Large intestine (tissue), 3 donors: ENCODE results near the gene KLHL26. TPM values are rescaled to one million over a fixed set of nuclear protein-coding genes. Genes with fewer than 3 reads are reported as not detected.
A peak's percentile ranks its signal among the peaks of the same experiment; 100 is the strongest.

Experiments used
- DNase-seq, 2 donors: peaks; one replicate each; pipeline versions ENCODE4 v3.0.0 to v3.0.0-alpha.2; 2013
- H3K27ac ChIP-seq: one replicate; pipeline ENCODE4 v1.5.1; 2013; ENCODE audit warnings: low read length
- H3K27me3 ChIP-seq: 2 replicates; pipeline ENCODE4 v1.6.1; 2013; ENCODE audit warnings: low read length; ENCODE audit not compliant: control insufficient read depth, insufficient read depth
- H3K36me3 ChIP-seq: 2 replicates; pipeline ENCODE4 v1.6.1; 2013; ENCODE audit warnings: low read length; ENCODE audit not compliant: control insufficient read depth, insufficient read depth
- H3K4me1 ChIP-seq: one replicate; pipeline ENCODE4 v1.6.1; 2013; ENCODE audit warnings: low read length; ENCODE audit not compliant: control insufficient read depth, insufficient read depth
- H3K4me3 ChIP-seq: one replicate; pipeline ENCODE4 v1.5.1; 2013; ENCODE audit warnings: low read length
- H3K9me3 ChIP-seq: one replicate; pipeline ENCODE4 v1.6.1; 2013; ENCODE audit warnings: mild to moderate bottlenecking, low read depth, low read length, moderate library complexity; ENCODE audit not compliant: control insufficient read depth
- WGBS: methylation state at CpG from one replicate; pipeline ENCODE4 v1.1.5; 2013; ENCODE audit warnings: low lambda C conversion rate; ENCODE audit not compliant: insufficient coverage; 5-methylcytosine and 5-hydroxymethylcytosine counted together
- polyA plus RNA-seq: library from polyadenylated mRNA; unstranded; fragments of 120-200 nt; gene quantifications from one replicate; pipeline ENCODE4 v1.2.1, GENCODE V29; 2013

The KLHL26 gene
- polyA plus RNA-seq, 1 donor: 4.6 TPM

DNA sequence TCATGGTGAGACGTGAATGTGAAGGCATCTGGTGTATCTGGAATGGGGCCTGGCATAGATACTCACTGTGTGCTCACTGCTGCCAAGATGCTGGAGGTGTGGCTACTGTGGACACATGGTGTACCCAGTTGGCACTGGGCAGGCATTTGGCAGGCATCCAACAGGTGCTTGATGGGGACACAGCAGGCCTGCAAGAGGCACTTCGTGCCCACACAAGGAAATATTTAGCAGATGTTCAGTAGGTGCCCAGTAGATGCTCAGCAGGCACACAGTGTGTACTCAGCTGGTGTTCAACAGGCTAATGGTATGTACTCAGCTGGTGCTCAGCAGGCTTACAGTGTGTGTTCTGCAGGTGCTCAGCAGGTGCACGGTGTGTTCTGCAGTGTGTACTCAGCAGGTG is 60.9 kb downstream of the KLHL26 start:
- WGBS: no CpG with 5 or more reads among the region's 3 CpGs
- Histone ChIP-seq H3K4me3 (no peak overlapping the region), H3K4me1 (peaks cover 8% of the 10 kb centered on the region), H3K27ac (no peak overlapping the region), H3K36me3 (no peaks in the 10 kb centered on the region), H3K9me3 (no peaks in the 10 kb centered on the region), H3K27me3 (no peaks in the 10 kb centered on the region)
- DNase-seq: no peak

- Histone ChIP-seq H3K4me1 (peaks cover 8% of the 10 kb centered on the region), H3K4me3 (no peak overlapping the region), H3K9me3 (no peaks in the 10 kb centered on the region), H3K36me3 (no peaks in the 10 kb centered on the region), H3K27ac (no peak overlapping the region), H3K27me3 (no peaks in the 10 kb centered on the region)
- no peak for DNase-seq
- WGBS: no CpG with 5 or more reads among the region's 18 CpGs
Observed at GRCh38 chr19:18698321-18699167, 61.7 kb downstream of the KLHL26 start.

DNA sequence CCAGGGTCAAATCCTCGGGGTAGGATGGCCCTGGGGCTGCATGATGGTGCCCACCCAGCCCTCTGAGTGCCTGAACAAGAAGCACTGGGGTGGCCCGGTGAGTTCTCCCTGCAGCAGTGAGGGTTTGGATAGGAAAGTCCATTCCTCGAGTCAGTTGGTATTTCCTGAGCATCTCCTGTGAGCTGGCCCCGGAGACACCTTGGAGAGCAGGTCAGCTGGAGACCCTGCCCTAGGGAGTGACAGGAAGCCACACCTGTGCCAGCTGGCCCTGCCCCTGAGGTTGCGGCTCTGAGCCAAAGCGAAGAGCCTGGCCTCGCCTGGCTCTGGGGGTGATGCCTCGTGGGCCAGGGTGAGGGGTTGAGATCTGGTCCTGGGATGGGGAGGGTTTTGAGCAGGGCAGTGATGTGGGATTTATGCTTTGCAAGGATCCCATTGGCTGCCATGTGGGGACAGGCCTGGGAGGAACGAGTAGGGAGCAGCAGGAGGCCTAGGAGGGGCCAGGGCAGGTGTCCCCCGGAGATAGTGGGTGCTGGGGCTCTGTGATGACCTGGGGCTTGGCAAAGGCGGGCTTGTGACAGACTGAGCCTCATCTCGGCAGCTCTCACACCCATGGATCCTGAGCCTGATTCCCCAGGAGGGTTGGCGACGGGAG is 62.7 kb downstream of the KLHL26 start:
- no peak for DNase-seq
- Histone ChIP-seq H3K36me3 (no peaks in the 10 kb centered on the region), H3K27me3 (no peaks in the 10 kb centered on the region), H3K4me1 (peaks cover 8% of the 10 kb centered on the region), H3K27ac (no peak overlapping the region), H3K4me3 (no peak overlapping the region), H3K9me3 (no peaks in the 10 kb centered on the region)
- no CpG with 5 or more reads among the region's 14 CpGs for WGBS

DNA sequence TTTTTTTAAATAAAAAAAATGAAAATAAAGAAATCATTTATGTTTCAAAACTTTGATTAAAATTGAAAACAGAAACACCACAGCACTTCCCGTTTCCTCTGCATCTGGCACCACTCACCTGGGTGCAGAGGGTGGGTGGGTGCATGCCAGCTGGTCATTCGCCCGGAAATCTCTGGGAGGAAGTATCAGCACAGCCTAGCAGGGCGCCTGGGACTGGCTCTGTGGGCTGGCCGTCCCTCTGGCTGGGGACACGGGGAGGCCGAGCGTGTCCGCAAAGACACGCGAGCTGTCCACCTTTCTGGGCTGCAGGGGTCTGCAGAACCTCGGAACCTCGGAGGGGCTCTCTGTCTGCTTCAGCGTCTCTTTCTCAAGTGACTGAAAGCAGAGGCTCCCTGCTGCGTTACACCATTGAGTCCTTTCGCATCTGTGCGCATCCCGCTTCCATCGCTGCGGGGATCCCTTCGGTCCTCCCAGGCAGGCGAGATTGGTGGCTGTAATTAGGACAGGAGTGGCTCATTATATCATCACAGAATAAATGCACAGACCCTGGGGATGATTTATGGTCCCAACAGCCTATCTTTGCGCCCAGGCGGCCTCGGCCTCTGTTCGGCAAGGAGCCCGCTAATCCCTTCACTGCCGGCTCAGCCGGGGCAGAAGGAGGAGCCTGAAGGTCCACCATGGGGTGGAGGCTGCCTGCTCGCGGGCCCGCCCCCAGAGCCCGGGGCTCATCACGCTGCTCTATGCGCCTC is 63.8 kb downstream of the KLHL26 start:
- Histone ChIP-seq H3K27me3 (no peaks in the 10 kb centered on the region), H3K4me3 (peak overlapping the region; percentile 21), H3K9me3 (no peaks in the 10 kb centered on the region), H3K36me3 (no peaks in the 10 kb centered on the region), H3K27ac (no peak overlapping the region), H3K4me1 (peaks cover 8% of the 10 kb centered on the region)
- WGBS: no CpG with 5 or more reads among the region's 35 CpGs
- DNase-seq: peak in 1 of 2 donors; percentile 70

DNA sequence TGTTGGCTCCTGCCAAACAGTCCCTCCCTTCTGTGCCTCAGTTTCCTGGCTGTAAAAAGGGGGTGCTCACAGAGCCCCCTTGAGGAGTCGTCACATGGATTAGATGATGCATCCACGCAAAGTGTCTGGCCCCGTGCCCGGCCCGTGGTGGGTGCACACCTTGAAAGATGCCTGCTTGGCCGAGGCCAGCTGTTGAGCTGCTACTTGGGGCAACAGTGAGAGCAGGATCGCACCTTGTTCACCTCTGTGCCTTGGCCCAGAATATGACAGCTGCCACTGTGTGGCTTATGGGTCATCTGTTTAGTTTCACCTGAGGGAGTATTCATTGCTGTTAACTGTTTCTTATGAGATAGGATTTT is 64.4 kb downstream of the KLHL26 start:
- Histone ChIP-seq H3K27ac (no peak overlapping the region), H3K4me1 (peaks cover 8% of the 10 kb centered on the region), H3K27me3 (no peaks in the 10 kb centered on the region), H3K4me3 (no peak overlapping the region), H3K9me3 (no peaks in the 10 kb centered on the region), H3K36me3 (no peaks in the 10 kb centered on the region)
- DNase-seq: no peak
- WGBS: no CpG with 5 or more reads among the region's 7 CpGs

GRCh38 chr19:18704054-18704453 is 67.2 kb downstream of the KLHL26 start:
- WGBS: 83% methylated on average over 1 of the region's 4 CpGs
- no peak overlapping the region for H3K27ac ChIP-seq
- H3K36me3 ChIP-seq: no peaks in the 10 kb centered on the region
- H3K27me3 ChIP-seq: no peaks in the 10 kb centered on the region
- peaks cover 8% of the 10 kb centered on the region for H3K4me1 ChIP-seq
- DNase-seq: no peak
- no peaks in the 10 kb centered on the region for H3K9me3 ChIP-seq
- H3K4me3 ChIP-seq: no peak overlapping the region

- Histone ChIP-seq H3K27ac (no peak overlapping the region), H3K36me3 (no peaks in the 10 kb centered on the region), H3K9me3 (no peaks in the 10 kb centered on the region), H3K4me3 (no peak overlapping the region), H3K4me1 (peaks cover 8% of the 10 kb centered on the region), H3K27me3 (no peaks in the 10 kb centered on the region)
- no CpG with 5 or more reads among the region's 7 CpGs for WGBS
- no peak for DNase-seq
Observed at GRCh38 chr19:18704971-18705370, 68.1 kb downstream of the KLHL26 start.

GRCh38 chr19:18708452-18709231 is 71.8 kb downstream of the KLHL26 start:
- no peaks in the 10 kb centered on the region for H3K9me3 ChIP-seq
- H3K27ac ChIP-seq: no peak overlapping the region
- no peak for DNase-seq
- no peaks in the 10 kb centered on the region for H3K4me1 ChIP-seq
- no CpG with 5 or more reads among the region's 25 CpGs for WGBS
- no peak overlapping the region for H3K4me3 ChIP-seq
- peaks cover 4% of the 10 kb centered on the region for H3K36me3 ChIP-seq
- H3K27me3 ChIP-seq: no peaks in the 10 kb centered on the region

GRCh38 chr19:18709546-18709945 is 72.7 kb downstream of the KLHL26 start:
- WGBS: no CpG with 5 or more reads among the region's 10 CpGs
- no peaks in the 10 kb centered on the region for H3K4me1 ChIP-seq
- H3K4me3 ChIP-seq: no peak overlapping the region

DNA sequence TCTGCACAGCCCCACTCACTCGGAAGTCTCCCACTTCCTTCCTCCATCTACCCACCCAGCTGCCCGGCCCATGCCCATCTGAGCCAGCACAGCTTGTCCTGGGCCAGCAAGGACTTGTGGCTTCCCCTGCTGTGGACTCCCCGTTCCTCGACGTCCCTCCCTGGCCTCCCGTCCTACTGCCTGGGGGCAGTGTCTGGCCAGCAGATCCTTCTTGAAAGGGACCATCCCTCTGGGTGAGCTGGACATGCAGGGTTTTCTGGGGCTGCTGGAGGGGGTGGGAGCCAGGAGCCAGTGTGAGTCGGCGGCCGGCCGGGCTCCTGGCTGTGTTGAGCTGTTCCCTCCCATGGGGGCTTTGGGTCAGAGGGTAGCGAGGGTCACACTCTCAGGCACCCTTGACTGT is 73.4 kb downstream of the KLHL26 start:
- H3K27me3 ChIP-seq: no peaks in the 10 kb centered on the region
- no peaks in the 10 kb centered on the region for H3K9me3 ChIP-seq
- H3K27ac ChIP-seq: no peak overlapping the region
- no peaks in the 10 kb centered on the region for H3K4me1 ChIP-seq
- no peak for DNase-seq
- H3K36me3 ChIP-seq: peaks cover 7% of the 10 kb centered on the region
- no CpG with 5 or more reads among the region's 11 CpGs for WGBS
- H3K4me3 ChIP-seq: no peak overlapping the region

More at GRCh38 chr19:18709546-18709945, 72.7 kb downstream of the KLHL26 start:
- Histone ChIP-seq H3K27ac (no peak overlapping the region), H3K9me3 (no peaks in the 10 kb centered on the region), H3K36me3 (peaks cover 7% of the 10 kb centered on the region), H3K27me3 (no peaks in the 10 kb centered on the region)
- DNase-seq: no peak
